SKM-1 treated with dmso at 0.1 percent for 144 hours (cell line): ENCODE measurements around the gene SLIT1.
A peak's percentile ranks its signal among the peaks of the same experiment; 100 is the strongest.
"Not testable (repeated sequence)": the region's sequence is repeated elsewhere in the genome, so short reads cannot be mapped to it uniquely, and the experiment has no call there.

Experiments used
- DNase-seq: peaks from one replicate; lab custom pipeline; 2025; ENCODE audit not compliant: unreplicated experiment; lab: John Stamatoyannopoulos, UW

Gene SLIT1

GRCh38 chr10:97048649-97049427 lies 136.9 kb downstream of the SLIT1 start:
- DNase-seq, result no peak

- DNase-seq, result no peak
These were observed 138.0 kb downstream of the SLIT1 start for GRCh38 chr10:97047788-97048187.

- no peak for DNase-seq
These were observed 138.5 kb downstream of the SLIT1 start for GRCh38 chr10:97047083-97047736.

- DNase-seq, result no peak
These were observed 139.2 kb downstream of the SLIT1 start for GRCh38 chr10:97046456-97047082.

GRCh38 chr10:97043563-97043855 lies 142.2 kb downstream of the SLIT1 start:
- no peak for DNase-seq

- DNase-seq, result no peak
These were observed 142.8 kb downstream of the SLIT1 start for GRCh38 chr10:97042716-97043562.

GRCh38 chr10:97042081-97042480 lies 143.7 kb downstream of the SLIT1 start:
- DNase-seq, result no peak

- no peak for DNase-seq
These were observed 145.1 kb downstream of the SLIT1 start for GRCh38 chr10:97040706-97041105.

GRCh38 chr10:97040248-97040584 lies 145.5 kb downstream of the SLIT1 start:
- DNase-seq, result no peak

- DNase-seq, result no peak
These were observed 146.1 kb downstream of the SLIT1 start for GRCh38 chr10:97039538-97040247.

GRCh38 chr10:97038688-97039087 lies 147.1 kb downstream of the SLIT1 start:
- no peak for DNase-seq

- DNase-seq, result peak; percentile 75
These were observed 148.1 kb downstream of the SLIT1 start for GRCh38 chr10:97037365-97038361.

GRCh38 chr10:97034958-97035769 lies 150.6 kb downstream of the SLIT1 start:
- DNase-seq, result no peak

- no peak for DNase-seq
These were observed 151.5 kb downstream of the SLIT1 start for GRCh38 chr10:97034301-97034700.

- DNase-seq, result not testable (repeated sequence)
These were observed 151.9 kb downstream of the SLIT1 start for GRCh38 chr10:97033841-97034240.

- DNase-seq, result no peak
These were observed 153.1 kb downstream of the SLIT1 start for GRCh38 chr10:97032624-97033023.

GRCh38 chr10:97031459-97031858 lies 154.3 kb downstream of the SLIT1 start:
- no peak for DNase-seq

GRCh38 chr10:97030894-97031293 lies 154.9 kb downstream of the SLIT1 start:
- no peak for DNase-seq

GRCh38 chr10:97029271-97029670 lies 156.5 kb downstream of the SLIT1 start:
- DNase-seq, result no peak
